DMS 273 (cell line): ENCODE data around the gene PRRT2.
A peak's percentile ranks its signal among the peaks of the same experiment; 100 is the strongest.
"Not testable (repeated sequence)": the region's sequence is repeated elsewhere in the genome, so short reads cannot be mapped to it uniquely, and the experiment has no call there.

Experiments
- DNase-seq: peaks from one replicate; lab custom pipeline; 2025; ENCODE audit not compliant: unreplicated experiment; lab: John Stamatoyannopoulos, UW

PRRT2 gene

GRCh38 chr16:29790949-29791844 lies 20.8 kb upstream of the PRRT2 start:
- DNase-seq = peak; percentile 57

- no peak for DNase-seq
Measured at GRCh38 chr16:29791845-29792807, 19.9 kb upstream of the PRRT2 start.

- not testable (repeated sequence) for DNase-seq
Measured at GRCh38 chr16:29793153-29793552, 18.8 kb upstream of the PRRT2 start.

- DNase-seq = no peak
Measured at GRCh38 chr16:29794231-29794710, 17.7 kb upstream of the PRRT2 start.

- DNase-seq = no peak
Measured at GRCh38 chr16:29802416-29802935, 9.5 kb upstream of the PRRT2 start.

GRCh38 chr16:29804020-29804419 lies 8.0 kb upstream of the PRRT2 start:
- DNase-seq = no peak

- DNase-seq = peak; percentile 85
Measured at GRCh38 chr16:29804455-29805231, 7.3 kb upstream of the PRRT2 start.

- peak; percentile 99 for DNase-seq
Measured at GRCh38 chr16:29805232-29806098, 6.5 kb upstream of the PRRT2 start.

- DNase-seq = peak; percentile 98
Measured at GRCh38 chr16:29806099-29806579, 5.9 kb upstream of the PRRT2 start, which contains the start of gene MAZ. Gene MAZ, plus strand, starts transcription at chr16:29806529. Its CDS starts 173 bp downstream, at chr16:29806702.

- peak; percentile 92 for DNase-seq
Measured at GRCh38 chr16:29806641-29807425, 5.2 kb upstream of the PRRT2 start.

- DNase-seq = peak; percentile 96
Measured at GRCh38 chr16:29807426-29808218, 4.4 kb upstream of the PRRT2 start.

GRCh38 chr16:29808219-29808900 lies 3.6 kb upstream of the PRRT2 start:
- DNase-seq = peak; percentile 54

GRCh38 chr16:29809031-29809747 lies 2.8 kb upstream of the PRRT2 start:
- DNase-seq = peak; percentile 62

- peak; percentile 78 for DNase-seq
Measured at GRCh38 chr16:29809850-29810698, 1.9 kb upstream of the PRRT2 start.

- DNase-seq = no peak
Measured at GRCh38 chr16:29810699-29811169, 1.3 kb upstream of the PRRT2 start.
